ENCODE measurements around the gene MB21D2. TPM values are rescaled to one million over a fixed set of nuclear protein-coding genes. Genes with fewer than 3 reads are reported as not detected.

MB21D2 gene
- total RNA-seq, 6 donors from 2014 or later: 4.6 to 8.0 (median 5.3) TPM

DNA sequence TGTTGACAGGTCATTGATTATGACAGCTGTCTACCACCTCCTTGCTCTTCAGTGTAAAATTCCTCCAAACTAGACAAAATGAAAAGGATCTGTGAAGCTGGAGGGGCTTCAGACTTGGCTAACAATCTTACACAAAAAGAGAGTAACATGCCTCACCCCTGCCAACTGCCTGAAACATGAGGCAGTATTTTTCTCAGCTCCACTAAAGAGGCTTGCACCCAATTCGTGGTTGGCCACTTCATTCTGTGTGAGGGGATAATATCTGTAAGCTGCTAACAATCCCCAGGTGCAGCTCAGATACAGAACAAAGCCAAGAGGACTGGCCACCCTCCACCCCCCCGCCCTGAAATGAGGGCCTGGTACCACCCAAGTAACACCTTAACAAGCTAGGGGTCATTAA lies 2.8 kb downstream of the MB21D2 start:
- Histone ChIP-seq H3K4me1 (peaks cover 0 to 29% (median 10%) of the 10 kb centered on the region in 4 donors), H3K4me3 (no peak overlapping the region), H3K9me3 (no peaks in the 10 kb centered on the region), H3K27ac (no peak overlapping the region), H3K27me3 (no peaks in the 10 kb centered on the region), H3K36me3 (no peaks in the 10 kb centered on the region)
- ATAC-seq (ENCODE audit: low FRiP score in 2 of 2) (no peak), DNase-seq (no peak)
- WGBS, 2 donors: 44 to 74% methylated on average over 2 of the region's 2 CpGs
- TF ChIP-seq EP300 (IDR thresholded peaks at IDR 0.05) (no peak), POLR2A (IDR thresholded peaks at IDR 0.05) (no peak), POLR2AphosphoS5 (IDR thresholded peaks at IDR 0.05) (no peak)
- TF ChIP-seq, protein P1, sequence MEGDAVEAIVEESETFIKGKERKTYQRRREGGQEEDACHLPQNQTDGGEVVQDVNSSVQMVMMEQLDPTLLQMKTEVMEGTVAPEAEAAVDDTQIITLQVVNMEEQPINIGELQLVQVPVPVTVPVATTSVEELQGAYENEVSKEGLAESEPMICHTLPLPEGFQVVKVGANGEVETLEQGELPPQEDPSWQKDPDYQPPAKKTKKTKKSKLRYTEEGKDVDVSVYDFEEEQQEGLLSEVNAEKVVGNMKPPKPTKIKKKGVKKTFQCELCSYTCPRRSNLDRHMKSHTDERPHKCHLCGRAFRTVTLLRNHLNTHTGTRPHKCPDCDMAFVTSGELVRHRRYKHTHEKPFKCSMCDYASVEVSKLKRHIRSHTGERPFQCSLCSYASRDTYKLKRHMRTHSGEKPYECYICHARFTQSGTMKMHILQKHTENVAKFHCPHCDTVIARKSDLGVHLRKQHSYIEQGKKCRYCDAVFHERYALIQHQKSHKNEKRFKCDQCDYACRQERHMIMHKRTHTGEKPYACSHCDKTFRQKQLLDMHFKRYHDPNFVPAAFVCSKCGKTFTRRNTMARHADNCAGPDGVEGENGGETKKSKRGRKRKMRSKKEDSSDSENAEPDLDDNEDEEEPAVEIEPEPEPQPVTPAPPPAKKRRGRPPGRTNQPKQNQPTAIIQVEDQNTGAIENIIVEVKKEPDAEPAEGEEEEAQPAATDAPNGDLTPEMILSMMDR (IDR thresholded peaks at IDR 0.05): no peak

DNA sequence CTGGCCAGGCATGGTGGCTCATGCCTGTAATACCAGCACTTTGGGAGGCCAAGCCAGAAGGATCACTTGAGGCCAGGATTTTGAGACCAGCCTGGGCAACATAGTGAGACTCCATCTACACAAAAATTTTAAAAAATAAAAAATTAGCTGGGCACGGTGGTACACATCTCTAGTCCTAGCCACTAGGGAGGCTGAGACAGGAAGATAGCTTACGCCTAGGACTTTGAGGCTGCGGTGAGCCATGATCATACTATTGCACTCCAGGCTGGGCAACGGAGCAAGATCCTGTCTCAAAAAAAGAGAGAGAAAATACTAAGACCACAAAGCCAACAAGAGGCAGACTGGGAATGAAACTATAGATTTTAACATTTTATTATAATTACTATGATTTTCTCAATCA lies 4.1 kb downstream of the MB21D2 start:
- Histone ChIP-seq H3K36me3 (no peaks in the 10 kb centered on the region), H3K9me3 (no peaks in the 10 kb centered on the region), H3K4me1 (peaks cover 0 to 24% (median 8%) of the 10 kb centered on the region in 4 donors), H3K4me3 (no peak overlapping the region), H3K27me3 (no peaks in the 10 kb centered on the region), H3K27ac (no peak overlapping the region)
- 90 to 96% methylated on average over 4 of the region's 4 CpGs for WGBS, 2 donors
- DNase-seq (no peak), ATAC-seq (ENCODE audit: low FRiP score in 2 of 2) (no peak)
- TF ChIP-seq, protein P1 (IDR thresholded peaks at IDR 0.05): no peak
- TF ChIP-seq POLR2A (IDR thresholded peaks at IDR 0.05) (no peak), EP300 (IDR thresholded peaks at IDR 0.05) (no peak), POLR2AphosphoS5 (IDR thresholded peaks at IDR 0.05) (no peak)

DNA sequence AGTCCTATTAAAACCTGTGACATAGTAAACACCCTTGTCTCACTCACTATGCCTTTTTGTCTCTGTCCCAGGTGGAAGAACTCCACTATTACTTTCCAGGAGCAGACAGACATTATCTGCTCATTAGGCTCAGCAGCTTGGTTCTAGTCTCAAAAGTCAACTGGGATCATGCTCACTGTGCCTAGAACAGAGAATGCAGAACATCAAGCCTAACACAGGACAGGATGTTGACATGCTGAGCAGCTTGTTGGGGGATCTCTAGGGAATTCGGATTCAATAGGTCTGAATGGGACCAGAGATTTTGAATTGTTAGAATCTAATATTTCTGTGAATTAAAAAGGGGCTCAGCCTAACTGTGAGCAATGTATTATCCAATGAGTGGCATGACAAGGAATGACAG lies 6.4 kb downstream of the MB21D2 start:
- ATAC-seq (ENCODE audit: low FRiP score in 2 of 2): no peak
- no peak for DNase-seq
- no peak for TF ChIP-seq EP300 (IDR thresholded peaks at IDR 0.05)
- TF ChIP-seq POLR2AphosphoS5 (IDR thresholded peaks at IDR 0.05): no peak
- TF ChIP-seq, protein P1 (IDR thresholded peaks at IDR 0.05): no peak
- no peak for TF ChIP-seq POLR2A (IDR thresholded peaks at IDR 0.05)
- Histone ChIP-seq H3K9me3 (no peaks in the 10 kb centered on the region), H3K36me3 (no peaks in the 10 kb centered on the region), H3K4me3 (no peak overlapping the region), H3K4me1 (peaks cover 0 to 7% (median 4%) of the 10 kb centered on the region in 4 donors), H3K27ac (no peak overlapping the region), H3K27me3 (no peaks in the 10 kb centered on the region)
- 86 to 92% methylated on average over 1 of the region's 1 CpG for WGBS, 2 donors

DNA sequence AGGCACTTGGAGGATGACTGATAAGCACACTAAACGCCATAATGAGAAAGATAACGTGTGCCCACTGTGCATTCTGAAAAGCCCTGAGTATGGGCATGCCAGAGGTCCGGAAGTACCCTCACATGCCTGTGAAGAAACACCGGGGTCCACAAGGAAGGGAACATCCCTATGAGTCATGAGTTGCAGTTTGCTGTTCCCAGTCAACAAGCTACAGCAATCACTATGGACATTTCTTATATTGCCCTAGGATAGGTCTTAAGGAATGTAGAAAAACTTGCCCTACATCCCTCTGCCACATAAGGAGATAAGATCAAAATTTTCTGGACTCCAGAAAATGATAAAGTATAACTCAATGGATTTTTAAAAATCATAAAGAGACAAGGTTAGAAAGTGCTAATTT lies 9.9 kb downstream of the MB21D2 start:
- no peak for DNase-seq
- TF ChIP-seq POLR2AphosphoS5 (IDR thresholded peaks at IDR 0.05) (no peak), EP300 (IDR thresholded peaks at IDR 0.05) (no peak), POLR2A (IDR thresholded peaks at IDR 0.05) (no peak)
- TF ChIP-seq, protein P1 (IDR thresholded peaks at IDR 0.05): no peak
- WGBS, 2 donors: 78 to 82% methylated on average over 4 of the region's 4 CpGs
- Histone ChIP-seq H3K27me3 (no peaks in the 10 kb centered on the region), H3K9me3 (no peaks in the 10 kb centered on the region), H3K27ac (no peak overlapping the region), H3K4me1 (no peaks in the 10 kb centered on the region), H3K4me3 (no peak overlapping the region), H3K36me3 (no peaks in the 10 kb centered on the region)
- ATAC-seq (ENCODE audit: low FRiP score in 2 of 2): no peak

DNA sequence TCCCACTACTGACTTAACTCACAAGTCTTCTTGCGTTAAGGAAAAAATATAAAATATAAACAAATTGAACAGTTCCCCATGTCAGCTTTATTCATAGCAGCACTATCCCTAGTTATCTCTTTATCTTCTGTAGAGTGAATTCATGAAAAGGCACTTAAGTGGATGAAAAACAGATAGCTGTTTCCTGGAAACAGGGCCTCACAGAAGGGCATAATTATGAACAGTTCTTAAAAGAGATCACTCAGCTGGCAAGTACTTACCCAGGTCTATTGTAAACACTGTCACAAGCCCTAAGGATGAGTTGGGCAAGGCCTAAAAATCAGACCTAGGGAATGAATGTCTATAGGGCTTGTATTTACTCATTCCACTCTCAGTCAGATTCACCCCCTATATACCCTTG lies 10.7 kb downstream of the MB21D2 start:
- no peak overlapping the region for H3K4me3 ChIP-seq
- WGBS, 2 donors: 85 to 86% methylated on average over 1 of the region's 1 CpG
- DNase-seq (no peak), ATAC-seq (ENCODE audit: low FRiP score in 2 of 2) (no peak)
- no peaks in the 10 kb centered on the region for H3K9me3 ChIP-seq
- H3K27me3 ChIP-seq: no peaks in the 10 kb centered on the region
- no peaks in the 10 kb centered on the region for H3K36me3 ChIP-seq
- TF ChIP-seq EP300 (IDR thresholded peaks at IDR 0.05): no peak
- no peak for TF ChIP-seq POLR2A (IDR thresholded peaks at IDR 0.05)
- no peak for TF ChIP-seq POLR2AphosphoS5 (IDR thresholded peaks at IDR 0.05)
- TF ChIP-seq, protein P1 (IDR thresholded peaks at IDR 0.05): no peak
- H3K4me1 ChIP-seq: no peaks in the 10 kb centered on the region
- H3K27ac ChIP-seq: no peak overlapping the region

Measured in upper lobe of left lung (tissue), 6 donors.